ENCODE data around the gene LRRC45.

- TF ChIP-seq, protein P1, sequence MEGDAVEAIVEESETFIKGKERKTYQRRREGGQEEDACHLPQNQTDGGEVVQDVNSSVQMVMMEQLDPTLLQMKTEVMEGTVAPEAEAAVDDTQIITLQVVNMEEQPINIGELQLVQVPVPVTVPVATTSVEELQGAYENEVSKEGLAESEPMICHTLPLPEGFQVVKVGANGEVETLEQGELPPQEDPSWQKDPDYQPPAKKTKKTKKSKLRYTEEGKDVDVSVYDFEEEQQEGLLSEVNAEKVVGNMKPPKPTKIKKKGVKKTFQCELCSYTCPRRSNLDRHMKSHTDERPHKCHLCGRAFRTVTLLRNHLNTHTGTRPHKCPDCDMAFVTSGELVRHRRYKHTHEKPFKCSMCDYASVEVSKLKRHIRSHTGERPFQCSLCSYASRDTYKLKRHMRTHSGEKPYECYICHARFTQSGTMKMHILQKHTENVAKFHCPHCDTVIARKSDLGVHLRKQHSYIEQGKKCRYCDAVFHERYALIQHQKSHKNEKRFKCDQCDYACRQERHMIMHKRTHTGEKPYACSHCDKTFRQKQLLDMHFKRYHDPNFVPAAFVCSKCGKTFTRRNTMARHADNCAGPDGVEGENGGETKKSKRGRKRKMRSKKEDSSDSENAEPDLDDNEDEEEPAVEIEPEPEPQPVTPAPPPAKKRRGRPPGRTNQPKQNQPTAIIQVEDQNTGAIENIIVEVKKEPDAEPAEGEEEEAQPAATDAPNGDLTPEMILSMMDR (conservative IDR thresholded peaks at IDR 0.05 in 1 of 2, IDR thresholded peaks at IDR 0.05 in 1 of 2; ENCODE audit: extremely low read depth in 1 of 2, insufficient read depth in 1 of 2, low read depth in 1 of 2, low read length in 2 of 2) = no peak
- TF ChIP-seq EZH2 (IDR thresholded peaks at IDR 0.05; ENCODE audit: borderline replicate concordance, low read length) = no peak
Observed at GRCh38 chr17:82020572-82021106, 2.5 kb upstream of the LRRC45 start.
